ENCODE data around the gene HOXC9.

HOXC9 gene

DNA sequence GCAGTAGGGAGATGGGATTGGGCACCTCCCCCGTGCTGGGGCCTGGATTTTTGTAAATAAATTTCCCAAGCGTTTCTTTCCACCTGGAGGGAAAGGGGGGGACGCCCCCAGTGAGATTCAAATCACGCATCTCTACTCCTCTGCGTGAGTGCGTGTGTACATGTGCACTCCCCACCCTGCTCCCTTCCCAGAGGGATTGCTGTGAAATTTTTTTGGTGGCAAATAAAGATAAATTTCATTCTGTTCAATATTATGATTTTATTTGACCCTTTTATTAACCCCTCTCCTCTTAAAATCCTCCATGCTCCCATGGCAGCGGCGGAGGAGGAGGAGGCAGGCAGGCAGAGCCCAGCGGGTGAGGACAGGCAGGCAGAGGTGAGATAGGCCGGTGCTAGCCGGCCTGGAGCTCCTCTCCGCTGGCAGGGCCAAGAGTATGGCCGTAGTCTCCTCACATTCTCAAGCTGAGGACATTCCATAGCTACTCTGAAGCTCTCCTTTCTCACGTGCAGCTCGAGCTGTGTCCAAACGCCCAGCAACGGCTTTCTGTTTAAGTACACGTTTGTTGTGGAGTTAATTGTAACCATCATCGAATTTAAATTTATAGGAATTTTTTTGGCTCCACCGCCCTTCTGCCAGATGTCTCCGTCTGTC is 23.7 kb upstream of the HOXC9 start:
- TF ChIP-seq GATA3 (IDR thresholded peaks at IDR 0.05; ENCODE audit: low read depth, low read length), result no peak
- TF ChIP-seq GATA2 (IDR thresholded peaks at IDR 0.05; ENCODE audit: low read depth, low read length), result no peak

DNA sequence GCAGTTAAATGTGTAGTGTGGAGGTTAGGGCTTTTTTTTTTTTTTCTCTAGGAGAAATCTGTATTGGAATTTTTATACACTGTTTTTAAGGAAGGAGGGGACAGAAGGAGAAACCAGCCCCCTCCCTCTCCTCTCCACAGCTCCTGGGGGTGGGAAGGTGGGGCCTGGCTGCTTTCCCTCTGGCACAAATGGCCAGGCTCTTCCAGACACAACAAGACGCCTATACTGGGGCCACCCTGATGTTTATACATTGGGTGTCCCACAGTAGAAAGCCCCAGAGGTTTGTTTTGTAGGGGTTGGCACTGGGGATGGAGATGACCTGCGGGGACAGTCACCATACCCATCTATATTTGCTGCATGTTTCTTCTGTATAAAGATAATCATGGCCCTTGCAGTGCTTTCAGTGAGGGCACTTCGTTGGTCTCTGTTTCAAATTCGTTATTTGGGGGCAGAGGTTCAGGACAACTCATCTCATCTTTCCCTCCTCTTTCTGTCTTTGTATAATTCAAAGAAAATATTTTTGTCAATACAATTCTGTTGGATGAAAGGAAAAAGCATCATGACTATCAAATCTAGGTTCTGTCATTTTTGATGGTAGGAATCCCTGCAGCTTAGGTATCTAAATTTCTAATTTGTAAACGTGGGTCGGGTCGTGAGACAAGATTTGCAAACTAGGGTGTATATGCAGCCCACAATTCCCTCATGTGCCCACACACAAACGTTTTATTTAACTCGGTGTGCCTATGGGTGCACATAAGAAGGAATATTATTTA is 23.0 kb upstream of the HOXC9 start:
- TF ChIP-seq GATA2 (IDR thresholded peaks at IDR 0.05; ENCODE audit: low read depth, low read length) (no peak), GATA3 (IDR thresholded peaks at IDR 0.05; ENCODE audit: low read depth, low read length) (no peak)

DNA sequence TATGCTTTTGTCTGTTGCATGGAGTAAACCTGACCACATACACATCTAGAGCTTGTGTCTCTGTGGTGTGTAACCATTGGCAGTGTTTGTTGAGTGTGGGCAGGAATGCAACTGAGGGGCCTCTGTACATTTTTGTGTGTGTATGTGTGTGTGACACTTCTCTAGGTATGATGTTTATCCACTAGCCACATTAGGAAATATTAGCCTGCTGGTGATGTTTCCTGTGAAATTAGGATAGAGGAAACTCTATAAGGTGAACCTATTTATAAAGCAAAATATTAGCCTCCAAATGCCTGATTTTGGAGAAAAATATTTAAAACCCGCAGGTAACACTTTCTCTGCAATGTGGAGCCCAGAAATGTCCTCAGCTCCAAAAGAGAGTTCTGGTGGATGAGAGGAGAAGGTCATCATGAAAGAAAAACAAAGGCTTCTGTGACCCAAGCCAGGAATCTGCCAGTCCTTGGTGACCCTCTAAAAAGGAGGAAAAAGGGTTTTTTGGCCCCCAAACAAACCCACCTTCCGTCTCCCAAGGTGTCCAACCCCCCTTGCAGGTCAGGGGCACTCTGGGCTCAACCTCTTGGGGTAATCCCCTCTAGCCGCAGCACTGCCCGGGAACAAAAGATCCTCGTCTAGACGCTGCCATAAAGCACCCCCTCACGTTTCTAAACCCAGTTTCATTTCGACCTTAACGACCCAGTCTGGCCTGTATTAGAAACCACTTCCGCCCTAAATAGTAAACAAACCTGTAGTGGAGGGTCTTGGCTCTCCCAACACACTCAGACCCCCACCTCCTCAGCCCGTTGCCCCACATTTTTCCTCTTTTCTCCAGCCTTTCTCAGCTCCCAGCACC is 22.1 kb upstream of the HOXC9 start:
- no peak for TF ChIP-seq GATA2 (IDR thresholded peaks at IDR 0.05; ENCODE audit: low read depth, low read length)
- no peak for TF ChIP-seq GATA3 (IDR thresholded peaks at IDR 0.05; ENCODE audit: low read depth, low read length)

DNA sequence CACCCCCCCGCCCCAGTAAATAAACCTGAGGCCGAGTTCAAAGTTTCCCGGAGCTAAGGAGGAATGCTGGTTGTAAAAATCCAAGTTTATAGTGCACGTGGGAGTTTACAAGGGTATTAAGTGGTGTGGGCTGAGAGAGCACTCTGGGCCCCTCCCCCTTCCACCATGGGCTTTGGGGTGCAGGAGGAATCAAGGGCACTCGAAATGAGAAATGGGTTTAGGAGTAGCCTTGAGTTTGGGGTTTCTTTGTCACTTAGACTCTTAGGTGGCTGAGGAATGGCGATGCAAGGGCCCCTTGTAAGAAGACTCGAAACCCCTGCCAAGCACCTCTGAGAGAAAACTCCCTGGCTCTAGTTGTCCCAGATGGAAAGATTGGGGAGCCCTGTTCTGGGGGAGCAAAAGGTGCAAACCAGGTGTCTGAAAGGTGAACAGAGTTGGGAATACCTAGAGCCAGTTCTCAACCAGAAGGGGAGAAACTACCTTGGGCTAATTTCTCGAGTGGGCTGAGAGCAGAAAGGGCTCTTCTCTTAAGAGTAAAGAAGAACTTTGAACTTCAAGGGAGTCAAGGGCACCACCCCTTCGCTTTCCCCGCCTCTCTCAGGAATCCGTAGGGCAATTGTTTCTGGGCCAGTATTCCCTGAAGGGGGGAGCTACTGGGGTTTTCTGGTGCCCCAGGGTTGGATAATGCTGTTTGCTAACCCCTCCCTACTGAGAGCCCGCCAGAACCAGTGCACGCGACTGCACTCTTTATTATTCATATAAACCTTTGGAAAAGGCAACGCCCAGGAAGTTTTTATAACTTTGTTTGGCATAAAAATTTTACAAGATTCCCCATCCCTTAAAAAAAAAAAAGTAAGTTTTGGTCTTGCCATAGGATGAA is 21.2 kb upstream of the HOXC9 start:
- no peak for TF ChIP-seq GATA3 (IDR thresholded peaks at IDR 0.05; ENCODE audit: low read depth, low read length)
- no peak for TF ChIP-seq GATA2 (IDR thresholded peaks at IDR 0.05; ENCODE audit: low read depth, low read length)

DNA sequence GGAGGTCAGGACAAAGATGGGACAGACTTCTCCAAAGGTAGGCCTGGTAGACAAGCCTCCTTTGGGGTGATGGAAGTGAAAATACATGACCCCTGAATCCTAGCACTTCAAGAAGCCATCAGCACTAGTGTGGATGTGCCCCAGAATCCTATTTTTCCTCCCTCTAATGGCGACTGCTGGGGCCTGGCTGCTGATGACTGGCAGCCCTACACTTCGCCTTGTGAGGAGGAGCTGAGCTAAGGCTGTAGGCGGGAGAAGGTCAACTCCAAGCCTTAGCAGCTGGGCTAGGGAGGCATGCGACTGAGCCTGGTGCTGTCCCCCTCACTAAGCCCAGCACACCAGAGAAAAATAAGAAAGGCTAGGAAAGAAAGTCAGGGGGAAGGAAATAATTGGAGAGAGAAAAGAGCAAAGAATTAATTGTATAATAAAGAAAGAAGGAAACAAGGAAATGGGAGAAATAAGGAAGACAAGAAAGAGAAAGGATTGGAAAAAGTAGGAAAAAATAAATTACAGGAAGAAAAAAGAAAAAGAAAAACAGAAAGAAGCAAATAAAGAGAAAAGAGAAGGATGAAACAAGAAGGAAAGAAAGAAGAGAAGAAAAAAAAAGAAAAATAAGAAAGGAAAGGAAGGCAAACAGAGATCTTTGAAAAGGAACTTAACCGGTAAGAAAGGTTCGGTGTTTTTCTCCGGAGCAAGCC is 19.7 kb upstream of the HOXC9 start:
- no peak for TF ChIP-seq GATA2 (IDR thresholded peaks at IDR 0.05; ENCODE audit: low read depth, low read length)
- TF ChIP-seq GATA3 (IDR thresholded peaks at IDR 0.05; ENCODE audit: low read depth, low read length), result no peak

DNA sequence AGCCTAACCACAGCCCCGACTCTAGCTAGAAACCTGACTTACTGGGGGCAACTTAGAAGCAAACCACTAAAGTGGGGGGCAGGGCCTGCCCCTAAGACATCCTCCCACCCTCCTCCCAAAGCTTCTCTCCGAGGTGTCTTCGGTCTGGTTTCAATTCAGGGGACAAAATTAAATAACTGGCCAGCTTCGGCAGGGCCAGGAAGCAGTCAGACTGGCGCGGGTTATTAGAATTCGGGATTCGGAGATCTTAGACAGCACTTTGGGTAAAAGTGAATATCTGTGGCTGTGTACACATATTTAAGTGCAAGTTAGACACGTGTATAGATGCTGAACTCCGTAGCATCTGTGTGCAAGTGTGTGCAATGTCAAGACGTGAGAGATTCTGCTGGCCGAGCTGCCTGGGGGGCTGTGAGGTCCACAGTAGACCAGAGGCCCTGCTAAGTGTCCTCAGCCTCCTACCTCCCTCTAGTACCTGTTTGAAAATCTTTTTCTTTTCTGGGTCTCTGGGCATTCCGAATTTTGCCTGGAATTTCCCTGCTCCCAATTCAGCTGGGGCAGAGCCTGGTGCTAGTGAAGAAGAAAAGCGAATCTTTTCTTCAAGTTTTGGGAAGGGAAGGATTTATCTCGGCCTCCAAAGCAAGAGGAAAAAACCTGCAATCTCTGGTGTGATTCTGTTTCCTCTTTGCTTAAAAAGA is 19.0 kb upstream of the HOXC9 start:
- TF ChIP-seq GATA3 (IDR thresholded peaks at IDR 0.05; ENCODE audit: low read depth, low read length), result no peak

DNA sequence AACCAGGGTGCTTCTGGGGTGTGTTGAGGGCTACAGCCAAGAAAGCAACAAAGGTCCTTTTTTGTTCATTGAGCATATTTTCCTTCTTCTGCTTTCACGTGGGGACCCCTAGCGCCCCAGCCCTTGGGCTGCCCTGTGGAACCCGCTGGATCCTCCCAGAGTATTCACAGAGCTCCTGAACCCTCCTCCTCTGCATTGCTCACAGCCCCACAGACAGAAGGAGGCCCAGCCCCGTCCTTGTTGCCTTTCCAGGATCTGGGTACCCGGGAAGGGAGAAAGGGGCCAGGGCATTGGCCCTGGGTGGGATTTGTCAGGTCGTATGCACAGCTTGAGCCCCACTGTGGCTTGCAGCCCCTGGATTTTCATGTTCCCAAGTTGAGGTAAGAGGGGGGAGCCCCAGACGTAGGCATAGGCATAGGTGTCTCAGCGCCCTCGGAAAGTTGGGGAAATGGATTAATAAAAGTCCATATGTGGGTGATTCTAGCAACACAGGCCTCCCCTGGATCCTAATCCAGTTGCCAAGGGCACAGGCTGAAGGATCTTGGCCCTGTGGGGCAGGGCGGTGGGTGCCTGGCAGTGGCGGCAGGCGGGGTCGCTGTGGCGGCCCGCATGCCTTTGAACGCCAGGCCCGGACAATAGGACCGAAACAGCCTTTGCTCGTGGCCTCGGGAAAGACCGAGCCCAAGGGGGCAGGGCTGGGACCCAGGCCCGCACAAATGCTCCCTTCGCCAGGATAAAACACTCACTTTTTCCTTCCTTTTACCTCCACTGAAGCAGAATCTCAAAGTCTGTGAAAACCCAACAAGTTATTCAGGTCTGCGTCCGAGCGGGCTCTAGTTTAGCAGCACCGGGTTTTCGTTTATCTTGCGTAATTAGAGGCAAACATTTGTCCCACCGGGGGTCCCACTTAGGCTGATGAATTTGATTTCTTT is 18.1 kb upstream of the HOXC9 start:
- no peak for TF ChIP-seq GATA2 (IDR thresholded peaks at IDR 0.05; ENCODE audit: low read depth, low read length)
- no peak for TF ChIP-seq GATA3 (IDR thresholded peaks at IDR 0.05; ENCODE audit: low read depth, low read length)

DNA sequence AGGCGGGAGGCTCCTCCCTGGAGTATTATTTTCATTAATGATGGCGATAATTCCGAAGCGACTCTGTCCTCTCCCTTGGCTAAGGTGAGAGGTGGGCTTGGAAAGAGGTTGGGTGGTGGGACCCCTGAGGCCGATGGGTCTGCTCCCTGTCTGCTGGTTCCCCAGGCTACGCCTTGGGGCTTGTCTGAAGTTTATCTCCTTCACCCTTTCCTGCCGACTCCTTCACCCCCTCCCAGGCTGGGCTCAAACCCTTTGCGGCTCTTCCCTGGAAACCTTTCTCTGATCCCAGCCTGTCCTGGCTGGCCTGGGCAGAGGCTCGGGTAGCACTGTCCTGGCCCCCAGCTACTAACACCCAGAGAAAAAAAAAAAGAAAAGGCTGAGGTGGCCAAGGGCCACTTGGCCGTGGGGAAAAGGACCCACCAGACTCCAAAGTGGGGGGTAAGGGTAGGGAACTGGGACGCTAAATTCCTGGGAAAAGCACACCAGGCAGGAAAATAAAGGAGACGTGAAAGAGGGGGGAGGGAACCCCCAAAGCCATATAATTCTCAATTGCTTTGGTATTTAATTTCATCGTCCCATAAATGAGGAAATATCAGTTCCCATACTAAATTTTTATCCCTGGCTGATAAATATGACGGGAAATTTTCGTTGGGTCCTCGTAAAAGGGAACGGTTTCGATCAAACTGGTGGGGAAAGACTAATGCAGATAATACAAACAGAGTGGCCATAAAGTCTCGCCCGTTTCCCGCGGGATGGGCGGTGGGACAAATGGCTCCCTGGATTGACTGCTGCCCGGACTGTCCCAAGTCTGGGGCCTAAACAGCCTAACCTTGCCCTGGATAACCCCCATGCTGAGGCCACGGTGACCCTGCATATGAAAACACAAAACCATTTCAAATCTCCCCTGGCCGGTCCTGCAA is 17.1 kb upstream of the HOXC9 start:
- no peak for TF ChIP-seq GATA2 (IDR thresholded peaks at IDR 0.05; ENCODE audit: low read depth, low read length)
- no peak for TF ChIP-seq GATA3 (IDR thresholded peaks at IDR 0.05; ENCODE audit: low read depth, low read length)

DNA sequence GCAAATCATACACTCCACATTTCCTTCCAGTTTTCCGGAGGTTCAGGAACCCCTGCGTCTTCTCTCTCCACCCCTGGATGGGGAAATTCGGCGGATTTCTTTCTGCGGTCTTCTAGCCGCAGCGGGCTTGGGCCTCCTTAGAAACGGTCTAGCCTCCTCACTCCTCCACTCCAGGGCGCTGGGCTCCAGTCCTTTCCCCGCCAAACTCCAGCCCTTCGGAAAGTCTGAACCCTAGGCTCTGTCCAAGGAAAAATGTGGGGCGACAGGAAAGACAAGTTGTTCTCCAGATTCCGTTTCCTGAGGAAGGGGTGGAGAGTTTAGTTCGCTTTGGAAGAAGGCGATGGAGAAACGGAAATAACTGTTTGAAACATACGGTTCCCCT is 16.4 kb upstream of the HOXC9 start:
- TF ChIP-seq GATA2 (IDR thresholded peaks at IDR 0.05; ENCODE audit: low read depth, low read length), result no peak
- no peak for TF ChIP-seq GATA3 (IDR thresholded peaks at IDR 0.05; ENCODE audit: low read depth, low read length)

DNA sequence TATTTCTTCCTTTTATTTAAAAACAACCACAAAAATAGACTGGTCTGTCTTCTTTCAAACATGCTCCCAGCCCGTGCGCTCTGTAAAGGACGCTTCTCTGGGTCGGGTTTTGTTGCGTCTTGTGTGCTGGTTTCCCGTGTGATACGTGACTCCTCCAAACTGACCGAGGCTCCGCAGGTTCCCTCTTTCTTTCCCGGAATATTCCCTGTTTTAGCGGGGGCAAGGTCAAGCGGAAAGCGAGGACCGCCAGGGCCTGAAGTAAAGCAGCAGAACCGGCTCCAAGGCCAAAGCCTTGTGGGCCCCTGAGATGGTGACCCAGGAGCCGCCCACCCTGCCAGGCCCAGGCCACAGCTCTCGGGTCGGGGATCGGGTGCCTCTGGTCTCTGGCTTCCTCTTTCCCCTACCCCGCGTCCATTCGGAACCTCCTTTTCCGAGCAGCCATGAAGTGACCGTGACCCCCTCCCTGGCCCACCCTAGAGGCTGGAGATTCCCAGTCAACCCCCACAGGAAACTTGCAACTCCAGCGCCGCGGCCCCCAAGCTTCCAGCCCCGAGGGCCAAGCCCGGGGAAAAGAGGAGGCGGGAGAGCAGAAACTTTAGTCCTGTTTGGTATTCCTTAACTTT is 15.9 kb upstream of the HOXC9 start:
- no peak for TF ChIP-seq GATA3 (IDR thresholded peaks at IDR 0.05; ENCODE audit: low read depth, low read length)
- TF ChIP-seq GATA2 (IDR thresholded peaks at IDR 0.05; ENCODE audit: low read depth, low read length), result no peak
